C4-2B (cell line): ENCODE measurements around the gene SLC22A5.

ENCODE experiments used
- CTCF ChIP-seq: fragments of 450-650 bp; conservative IDR thresholded peaks from 2 replicates; pipeline ENCODE4 v1.5.1; 2017; ENCODE audit warnings: mild to moderate bottlenecking
- ZFX ChIP-seq: fragments of 450-650 bp; IDR thresholded peaks from 2 replicates; pipeline ENCODE4 v1.6.1; 2017

GRCh38 chr5:132424167-132424880 is 54.8 kb downstream of the SLC22A5 start:
- TF ChIP-seq CTCF (no peak), ZFX (no peak)
